K562 (cell line): ENCODE measurements around the gene KLK1. TPM values are rescaled to one million over a fixed set of nuclear protein-coding genes. Genes with fewer than 3 reads are reported as not detected.

ENCODE experiments used
- NR1H2 ChIP-seq: sonication (generic); formaldehyde crosslinking; IDR thresholded peaks from 2 replicates; pipeline ENCODE4 v1.4.0; 2020; ENCODE audit warnings: mild to moderate bottlenecking, missing genetic modification reagents
- PHB2 ChIP-seq: fragments of 450-650 bp; IDR thresholded peaks from 2 replicates; pipeline ENCODE4 v1.6.1; 2017; ENCODE audit warnings: low read depth
- PML ChIP-seq: IDR thresholded peaks from 2 replicates; pipeline ENCODE4 v1.6.1; 2012; ENCODE audit warnings: low read length, inconsistent platforms
- RBM17 ChIP-seq: fragments of 200-400 bp; formaldehyde crosslinking; IDR thresholded peaks from 2 replicates; pipeline ENCODE4 v1.6.1; 2017; ENCODE audit warnings: low read depth, mild to moderate bottlenecking, low read length, borderline replicate concordance
- SIN3A ChIP-seq, 2 experiments: fragments of 150-350 bp in 1 of 2; IDR thresholded peaks; 2 replicates each; pipeline ENCODE4 v1.6.1; 2011 to 2016; ENCODE audit warnings: borderline replicate concordance in 2 of 2, low read depth in 2 of 2, low read length in 2 of 2, mild to moderate bottlenecking in 2 of 2, moderate library complexity in 2 of 2; ENCODE audit not compliant: control insufficient read depth in 1 of 2
- ZNF12 ChIP-seq: sonication (generic); formaldehyde crosslinking; IDR thresholded peaks from 2 replicates; pipeline ENCODE4 v1.4.0; 2020; ENCODE audit warnings: mild to moderate bottlenecking, missing genetic modification reagents
- ZNF134 ChIP-seq: fragments of 250-450 bp; sonication (Bioruptor Pico); conservative IDR thresholded peaks from 2 replicates; pipeline ENCODE4 v1.4.0; 2020
- polyA plus RNA-seq, 8 experiments: library from polyadenylated mRNA; depleted of rRNA in 4 of 8; stranded (reverse) in 5 of 8; unstranded in 3 of 8; fragments of >200 nt; fragmentation: Nextera tagmentation in 2 of 8; fragmentation: Illumina TruSeq in 1 of 8; extraction: Ambion mirVana in 2 of 8; extraction: Trizol in 1 of 8; gene quantifications; 2 replicates each; pipeline versions ENCODE4 v1.2.1 to v1.2.3, GENCODE V29; 2011 to 2014; ENCODE audit warnings: inconsistent platforms in 1 of 8, missing spikeins in 1 of 8
- total RNA-seq, 7 experiments: library from RNA; depleted of rRNA in 6 of 7; stranded (reverse); fragments of >200 nt in 6 of 7; fragmentation: Illumina TruSeq in 2 of 7; extraction: Trizol in 2 of 7; gene quantifications; 2 replicates each; pipeline versions ENCODE4 v1.2.1 to v1.2.3, GENCODE V29; 2011 to 2021; ENCODE audit warnings: low replicate concordance in 1 of 7
- TF ChIP-seq, protein P1 (sequence below): fragments of 450-650 bp; formaldehyde crosslinking; conservative IDR thresholded peaks from 2 replicates; pipeline ENCODE4 v1.4.0; 2022; ENCODE audit warnings: mild to moderate bottlenecking, missing genetic modification characterization
- TF ChIP-seq, protein P2 (sequence below): sonication (generic); formaldehyde crosslinking; IDR thresholded peaks from 2 replicates; pipeline ENCODE4 v1.8.0; 2022; ENCODE audit warnings: missing genetic modification reagents, mild to moderate bottlenecking, moderate library complexity, borderline replicate concordance
- TF ChIP-seq, protein P3 (sequence below): fragments of 450-650 bp; IDR thresholded peaks from 2 replicates; pipeline ENCODE4 v1.6.1; 2014; ENCODE audit warnings: low read depth, mild to moderate bottlenecking, moderate library complexity, borderline replicate concordance
- TF ChIP-seq, protein P4 (sequence below): sonication (generic); formaldehyde crosslinking; IDR thresholded peaks from 2 replicates; pipeline ENCODE4 v1.8.1; 2022; ENCODE audit warnings: missing genetic modification reagents
- TF ChIP-seq, protein P5 (sequence below), 3 experiments: fragments of 200-800 bp in 1 of 3; fragments of 250-450 bp in 1 of 3; fragments of 450-650 bp in 1 of 3; sonication (Bioruptor Pico) in 1 of 3; sonication (Bioruptor generic) in 1 of 3; formaldehyde crosslinking in 1 of 3; IDR thresholded peaks; 2 replicates each; pipeline versions ENCODE4 v1.6.1 to v1.8.0; 2016 to 2022; ENCODE audit warnings: mild to moderate bottlenecking in 2 of 3, missing genetic modification characterization in 2 of 3, missing compliant biosample characterization in 1 of 3, moderate library complexity in 1 of 3

Gene KLK1
- total and polyA plus RNA-seq, 9 of the 15 experiments (the other 6 are each of a cell fraction or from before 2014, with no cell fraction given): 0.87 to 15.4 (median 9.1) TPM

DNA sequence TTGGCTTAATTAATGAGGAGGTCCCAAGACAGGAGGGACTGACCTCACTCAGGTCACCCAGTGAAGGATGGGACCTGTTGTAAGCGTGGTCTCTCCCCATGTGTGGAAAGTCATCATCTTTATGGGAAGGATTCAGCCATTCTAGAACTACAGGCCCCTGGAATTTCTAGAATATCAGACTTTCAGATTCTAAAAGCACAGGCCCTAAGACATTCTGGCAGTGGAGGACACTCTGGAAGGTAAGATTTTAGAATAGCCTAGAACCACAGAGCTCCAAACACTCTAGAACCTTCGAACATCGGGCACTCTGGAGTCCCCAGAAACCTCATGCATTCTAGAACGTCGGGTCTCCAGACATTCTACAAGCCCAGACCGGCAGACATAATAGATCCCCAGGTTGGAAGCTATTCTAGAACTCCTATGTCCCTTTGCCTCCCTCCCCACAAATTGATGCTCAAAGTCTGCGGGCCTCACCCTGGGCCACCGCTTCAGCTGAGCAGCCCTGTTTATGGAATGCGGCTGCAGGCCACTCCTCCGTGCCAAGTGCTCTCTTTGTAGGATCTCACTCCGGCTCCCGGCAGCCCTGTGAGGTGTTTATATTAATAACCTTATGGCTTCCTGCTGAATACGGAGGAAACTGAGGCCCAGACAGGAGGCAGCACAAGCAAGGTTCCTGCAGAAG, 11.7 kb upstream of the KLK1 start (continued):
- TF ChIP-seq, protein P1, sequence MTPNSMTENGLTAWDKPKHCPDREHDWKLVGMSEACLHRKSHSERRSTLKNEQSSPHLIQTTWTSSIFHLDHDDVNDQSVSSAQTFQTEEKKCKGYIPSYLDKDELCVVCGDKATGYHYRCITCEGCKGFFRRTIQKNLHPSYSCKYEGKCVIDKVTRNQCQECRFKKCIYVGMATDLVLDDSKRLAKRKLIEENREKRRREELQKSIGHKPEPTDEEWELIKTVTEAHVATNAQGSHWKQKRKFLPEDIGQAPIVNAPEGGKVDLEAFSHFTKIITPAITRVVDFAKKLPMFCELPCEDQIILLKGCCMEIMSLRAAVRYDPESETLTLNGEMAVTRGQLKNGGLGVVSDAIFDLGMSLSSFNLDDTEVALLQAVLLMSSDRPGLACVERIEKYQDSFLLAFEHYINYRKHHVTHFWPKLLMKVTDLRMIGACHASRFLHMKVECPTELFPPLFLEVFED (CRISPR knock-in tag): no peak
- TF ChIP-seq, protein P2, sequence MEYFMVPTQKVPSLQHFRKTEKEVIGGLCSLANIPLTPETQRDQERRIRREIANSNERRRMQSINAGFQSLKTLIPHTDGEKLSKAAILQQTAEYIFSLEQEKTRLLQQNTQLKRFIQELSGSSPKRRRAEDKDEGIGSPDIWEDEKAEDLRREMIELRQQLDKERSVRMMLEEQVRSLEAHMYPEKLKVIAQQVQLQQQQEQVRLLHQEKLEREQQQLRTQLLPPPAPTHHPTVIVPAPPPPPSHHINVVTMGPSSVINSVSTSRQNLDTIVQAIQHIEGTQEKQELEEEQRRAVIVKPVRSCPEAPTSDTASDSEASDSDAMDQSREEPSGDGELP (CRISPR knock-in tag): 0 out of 2 replicates have a peak, but pooled peaks have one; percentile 30
- no peak for TF ChIP-seq RBM17
- TF ChIP-seq, protein P3, sequence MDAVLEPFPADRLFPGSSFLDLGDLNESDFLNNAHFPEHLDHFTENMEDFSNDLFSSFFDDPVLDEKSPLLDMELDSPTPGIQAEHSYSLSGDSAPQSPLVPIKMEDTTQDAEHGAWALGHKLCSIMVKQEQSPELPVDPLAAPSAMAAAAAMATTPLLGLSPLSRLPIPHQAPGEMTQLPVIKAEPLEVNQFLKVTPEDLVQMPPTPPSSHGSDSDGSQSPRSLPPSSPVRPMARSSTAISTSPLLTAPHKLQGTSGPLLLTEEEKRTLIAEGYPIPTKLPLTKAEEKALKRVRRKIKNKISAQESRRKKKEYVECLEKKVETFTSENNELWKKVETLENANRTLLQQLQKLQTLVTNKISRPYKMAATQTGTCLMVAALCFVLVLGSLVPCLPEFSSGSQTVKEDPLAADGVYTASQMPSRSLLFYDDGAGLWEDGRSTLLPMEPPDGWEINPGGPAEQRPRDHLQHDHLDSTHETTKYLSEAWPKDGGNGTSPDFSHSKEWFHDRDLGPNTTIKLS: peak; percentile 91; the same call in 1 of the 2 replicates
- TF ChIP-seq PHB2: no peak
- TF ChIP-seq NR1H2: no peak
- TF ChIP-seq PML: 0 out of 2 replicates have a peak, but pooled peaks have one; percentile 18
- TF ChIP-seq, protein P4, sequence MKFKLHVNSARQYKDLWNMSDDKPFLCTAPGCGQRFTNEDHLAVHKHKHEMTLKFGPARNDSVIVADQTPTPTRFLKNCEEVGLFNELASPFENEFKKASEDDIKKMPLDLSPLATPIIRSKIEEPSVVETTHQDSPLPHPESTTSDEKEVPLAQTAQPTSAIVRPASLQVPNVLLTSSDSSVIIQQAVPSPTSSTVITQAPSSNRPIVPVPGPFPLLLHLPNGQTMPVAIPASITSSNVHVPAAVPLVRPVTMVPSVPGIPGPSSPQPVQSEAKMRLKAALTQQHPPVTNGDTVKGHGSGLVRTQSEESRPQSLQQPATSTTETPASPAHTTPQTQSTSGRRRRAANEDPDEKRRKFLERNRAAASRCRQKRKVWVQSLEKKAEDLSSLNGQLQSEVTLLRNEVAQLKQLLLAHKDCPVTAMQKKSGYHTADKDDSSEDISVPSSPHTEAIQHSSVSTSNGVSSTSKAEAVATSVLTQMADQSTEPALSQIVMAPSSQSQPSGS (CRISPR knock-in tag): no peak
- 0 out of 4 replicates have a peak, but pooled peaks of 1 of the 2 experiments have one; percentile 3 for TF ChIP-seq SIN3A (IDR thresholded peaks at IDR 0.05; ENCODE audit: borderline replicate concordance in 2 of 2, control insufficient read depth in 1 of 2, low read depth in 2 of 2, low read length in 2 of 2)
- TF ChIP-seq, protein P5, sequence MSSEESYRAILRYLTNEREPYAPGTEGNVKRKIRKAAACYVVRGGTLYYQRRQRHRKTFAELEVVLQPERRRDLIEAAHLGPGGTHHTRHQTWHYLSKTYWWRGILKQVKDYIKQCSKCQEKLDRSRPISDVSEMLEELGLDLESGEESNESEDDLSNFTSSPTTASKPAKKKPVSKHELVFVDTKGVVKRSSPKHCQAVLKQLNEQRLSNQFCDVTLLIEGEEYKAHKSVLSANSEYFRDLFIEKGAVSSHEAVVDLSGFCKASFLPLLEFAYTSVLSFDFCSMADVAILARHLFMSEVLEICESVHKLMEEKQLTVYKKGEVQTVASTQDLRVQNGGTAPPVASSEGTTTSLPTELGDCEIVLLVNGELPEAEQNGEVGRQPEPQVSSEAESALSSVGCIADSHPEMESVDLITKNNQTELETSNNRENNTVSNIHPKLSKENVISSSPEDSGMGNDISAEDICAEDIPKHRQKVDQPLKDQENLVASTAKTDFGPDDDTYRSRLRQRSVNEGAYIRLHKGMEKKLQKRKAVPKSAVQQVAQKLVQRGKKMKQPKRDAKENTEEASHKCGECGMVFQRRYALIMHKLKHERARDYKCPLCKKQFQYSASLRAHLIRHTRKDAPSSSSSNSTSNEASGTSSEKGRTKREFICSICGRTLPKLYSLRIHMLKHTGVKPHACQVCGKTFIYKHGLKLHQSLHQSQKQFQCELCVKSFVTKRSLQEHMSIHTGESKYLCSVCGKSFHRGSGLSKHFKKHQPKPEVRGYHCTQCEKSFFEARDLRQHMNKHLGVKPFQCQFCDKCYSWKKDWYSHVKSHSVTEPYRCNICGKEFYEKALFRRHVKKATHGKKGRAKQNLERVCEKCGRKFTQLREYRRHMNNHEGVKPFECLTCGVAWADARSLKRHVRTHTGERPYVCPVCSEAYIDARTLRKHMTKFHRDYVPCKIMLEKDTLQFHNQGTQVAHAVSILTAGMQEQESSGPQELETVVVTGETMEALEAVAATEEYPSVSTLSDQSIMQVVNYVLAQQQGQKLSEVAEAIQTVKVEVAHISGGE (CRISPR knock-in tag; IDR thresholded peaks at IDR 0.05): no peak
- TF ChIP-seq ZNF134: no peak
- no peak for TF ChIP-seq ZNF12
